HepG2 (cell line): Measurements from ENCODE around the gene NECTIN2. TPM values are rescaled to one million over a fixed set of nuclear protein-coding genes. Genes with fewer than 3 reads are reported as not detected.

Experiments used
- DR1 ChIP-seq: sonication (generic); formaldehyde crosslinking; IDR thresholded peaks from 2 replicates; pipeline ENCODE4 v1.8.0; 2021; ENCODE audit warnings: mild to moderate bottlenecking, missing genetic modification reagents, inconsistent platforms
- E2F1 ChIP-seq: sonication (generic); formaldehyde crosslinking; IDR thresholded peaks from 2 replicates; pipeline ENCODE4 v1.5.0; 2020; ENCODE audit warnings: missing genetic modification reagents
- HOMEZ ChIP-seq: IDR thresholded peaks from 2 replicates; pipeline ENCODE4 v1.6.1; 2016; ENCODE audit warnings: low read depth
- PHF8 ChIP-seq: sonication (generic); formaldehyde crosslinking; IDR thresholded peaks from 2 replicates; pipeline ENCODE4 v1.5.0; 2020; ENCODE audit warnings: missing genetic modification reagents
- PRDM4 ChIP-seq: sonication (generic); formaldehyde crosslinking; IDR thresholded peaks from 2 replicates; pipeline ENCODE4 v1.9.0; 2021; ENCODE audit warnings: missing genetic modification reagents, borderline replicate concordance
- SOX13 ChIP-seq, 3 experiments: fragments of 450-650 bp in 1 of 3; sonication (generic) in 1 of 3; formaldehyde crosslinking in 1 of 3; IDR thresholded peaks in 2 of 3; conservative IDR thresholded peaks in 1 of 3; 2 replicates each; pipeline versions ENCODE4 v1.5.0 to v1.6.1; 2016 to 2020; ENCODE audit warnings: antibody characterized with exemption in 1 of 3, mild to moderate bottlenecking in 1 of 3, missing compliant biosample characterization in 1 of 3, missing genetic modification reagents in 1 of 3, moderate library complexity in 1 of 3
- ZFP36 ChIP-seq: fragments of 150-350 bp; IDR thresholded peaks from 2 replicates; pipeline ENCODE4 v1.6.1; 2018; ENCODE audit warnings: borderline replicate concordance, low read length, low read depth; ENCODE audit not compliant: partially characterized antibody
- ZNF136 ChIP-seq: sonication (generic); formaldehyde crosslinking; IDR thresholded peaks from 2 replicates; pipeline ENCODE4 v1.8.1; 2022; ENCODE audit warnings: low read depth, mild to moderate bottlenecking, moderate library complexity, missing genetic modification reagents
- ZNF33B ChIP-seq: sonication (generic); formaldehyde crosslinking; IDR thresholded peaks from 2 replicates; pipeline ENCODE4 v1.5.1; 2020; ENCODE audit warnings: mild to moderate bottlenecking, missing genetic modification reagents
- ZNF577 ChIP-seq: sonication (generic); formaldehyde crosslinking; IDR thresholded peaks from 2 replicates; pipeline ENCODE4 v1.4.0; 2020; ENCODE audit warnings: mild to moderate bottlenecking, low read depth, missing genetic modification reagents, borderline replicate concordance
- polyA plus RNA-seq, 8 experiments: library from polyadenylated mRNA; depleted of rRNA in 3 of 8; stranded (reverse) in 7 of 8; unstranded in 1 of 8; fragments of >200 nt; fragmentation: Illumina TruSeq in 4 of 8; extraction: Trizol in 4 of 8; gene quantifications; 2 replicates each; pipeline versions ENCODE4 v1.2.1 to v1.2.3, GENCODE V29; 2011 to 2016; ENCODE audit warnings: low read depth in 4 of 8, missing spikeins in 1 of 8, mixed read lengths in 1 of 8; ENCODE audit not compliant: insufficient read depth in 1 of 8
- total RNA-seq, 5 experiments: library from RNA; depleted of rRNA; stranded (reverse); fragments of >200 nt; fragmentation: Illumina TruSeq; extraction: Trizol; gene quantifications; 2 replicates each; pipeline ENCODE4 v1.2.3, GENCODE V29; 2016; ENCODE audit warnings: low read depth in 1 of 5
- TF ChIP-seq, protein P1 (sequence below): sonication (generic); formaldehyde crosslinking; IDR thresholded peaks from 2 replicates; pipeline ENCODE4 v1.4.0; 2020; ENCODE audit warnings: missing genetic modification reagents; ENCODE audit errors: not compliant biosample characterization
- TF ChIP-seq, protein P2 (sequence below): sonication (generic); formaldehyde crosslinking; IDR thresholded peaks from 2 replicates; pipeline ENCODE4 v1.8.0; 2022; ENCODE audit warnings: missing genetic modification reagents, mild to moderate bottlenecking, borderline replicate concordance
- TF ChIP-seq, protein P3 (sequence below): sonication (generic); formaldehyde crosslinking; IDR thresholded peaks from 2 replicates; pipeline ENCODE4 v1.9.0; 2022; ENCODE audit warnings: low read depth, missing genetic modification reagents
- TF ChIP-seq, protein P4 (sequence below): sonication (generic); formaldehyde crosslinking; IDR thresholded peaks from 2 replicates; pipeline ENCODE4 v1.8.1; 2022; ENCODE audit warnings: mild to moderate bottlenecking, missing genetic modification reagents
- TF ChIP-seq, protein P5 (sequence below): sonication (generic); formaldehyde crosslinking; IDR thresholded peaks from 2 replicates; pipeline ENCODE4 v1.4.0; 2020; ENCODE audit warnings: missing genetic modification reagents

The NECTIN2 gene
- total and polyA plus RNA-seq, 2 of the 13 experiments (the other 11 are each of a cell fraction or from before 2014, with no cell fraction given) = 75.4 to 114 TPM

- TF ChIP-seq SOX13 (IDR thresholded peaks at IDR 0.05) = peak; percentile 80
- TF ChIP-seq SOX13 (CRISPR knock-in tag; conservative IDR thresholded peaks at IDR 0.05 in 1 of 2, IDR thresholded peaks at IDR 0.05 in 1 of 2) = no peak
- no peak for TF ChIP-seq ZNF136 (CRISPR knock-in tag)
- TF ChIP-seq, protein P1, sequence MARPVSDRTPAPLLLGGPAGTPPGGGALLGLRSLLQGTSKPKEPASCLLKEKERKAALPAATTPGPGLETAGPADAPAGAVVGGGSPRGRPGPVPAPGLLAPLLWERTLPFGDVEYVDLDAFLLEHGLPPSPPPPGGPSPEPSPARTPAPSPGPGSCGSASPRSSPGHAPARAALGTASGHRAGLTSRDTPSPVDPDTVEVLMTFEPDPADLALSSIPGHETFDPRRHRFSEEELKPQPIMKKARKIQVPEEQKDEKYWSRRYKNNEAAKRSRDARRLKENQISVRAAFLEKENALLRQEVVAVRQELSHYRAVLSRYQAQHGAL (CRISPR knock-in tag) = no peak
- TF ChIP-seq, protein P2, sequence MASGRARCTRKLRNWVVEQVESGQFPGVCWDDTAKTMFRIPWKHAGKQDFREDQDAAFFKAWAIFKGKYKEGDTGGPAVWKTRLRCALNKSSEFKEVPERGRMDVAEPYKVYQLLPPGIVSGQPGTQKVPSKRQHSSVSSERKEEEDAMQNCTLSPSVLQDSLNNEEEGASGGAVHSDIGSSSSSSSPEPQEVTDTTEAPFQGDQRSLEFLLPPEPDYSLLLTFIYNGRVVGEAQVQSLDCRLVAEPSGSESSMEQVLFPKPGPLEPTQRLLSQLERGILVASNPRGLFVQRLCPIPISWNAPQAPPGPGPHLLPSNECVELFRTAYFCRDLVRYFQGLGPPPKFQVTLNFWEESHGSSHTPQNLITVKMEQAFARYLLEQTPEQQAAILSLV (CRISPR knock-in tag) = no peak
- TF ChIP-seq, protein P3, sequence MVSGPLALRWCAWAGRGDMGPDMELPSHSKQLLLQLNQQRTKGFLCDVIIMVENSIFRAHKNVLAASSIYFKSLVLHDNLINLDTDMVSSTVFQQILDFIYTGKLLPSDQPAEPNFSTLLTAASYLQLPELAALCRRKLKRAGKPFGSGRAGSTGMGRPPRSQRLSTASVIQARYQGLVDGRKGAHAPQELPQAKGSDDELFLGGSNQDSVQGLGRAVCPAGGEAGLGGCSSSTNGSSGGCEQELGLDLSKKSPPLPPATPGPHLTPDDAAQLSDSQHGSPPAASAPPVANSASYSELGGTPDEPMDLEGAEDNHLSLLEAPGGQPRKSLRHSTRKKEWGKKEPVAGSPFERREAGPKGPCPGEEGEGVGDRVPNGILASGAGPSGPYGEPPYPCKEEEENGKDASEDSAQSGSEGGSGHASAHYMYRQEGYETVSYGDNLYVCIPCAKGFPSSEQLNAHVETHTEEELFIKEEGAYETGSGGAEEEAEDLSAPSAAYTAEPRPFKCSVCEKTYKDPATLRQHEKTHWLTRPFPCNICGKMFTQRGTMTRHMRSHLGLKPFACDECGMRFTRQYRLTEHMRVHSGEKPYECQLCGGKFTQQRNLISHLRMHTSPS (CRISPR knock-in tag) = 0 out of 2 replicates have a peak, but pooled peaks have one; percentile 13
- no peak for TF ChIP-seq ZNF577 (CRISPR knock-in tag)
- TF ChIP-seq PRDM4 (CRISPR knock-in tag) = no peak
- TF ChIP-seq, protein P4, sequence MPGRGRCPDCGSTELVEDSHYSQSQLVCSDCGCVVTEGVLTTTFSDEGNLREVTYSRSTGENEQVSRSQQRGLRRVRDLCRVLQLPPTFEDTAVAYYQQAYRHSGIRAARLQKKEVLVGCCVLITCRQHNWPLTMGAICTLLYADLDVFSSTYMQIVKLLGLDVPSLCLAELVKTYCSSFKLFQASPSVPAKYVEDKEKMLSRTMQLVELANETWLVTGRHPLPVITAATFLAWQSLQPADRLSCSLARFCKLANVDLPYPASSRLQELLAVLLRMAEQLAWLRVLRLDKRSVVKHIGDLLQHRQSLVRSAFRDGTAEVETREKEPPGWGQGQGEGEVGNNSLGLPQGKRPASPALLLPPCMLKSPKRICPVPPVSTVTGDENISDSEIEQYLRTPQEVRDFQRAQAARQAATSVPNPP (CRISPR knock-in tag) = no peak
- no peak for TF ChIP-seq ZFP36
- TF ChIP-seq E2F1 (CRISPR knock-in tag) = no peak
- no peak for TF ChIP-seq DR1 (CRISPR knock-in tag)
- TF ChIP-seq PHF8 (CRISPR knock-in tag) = peak; percentile 59; the same call in 1 of the 2 replicates
- TF ChIP-seq, protein P5, sequence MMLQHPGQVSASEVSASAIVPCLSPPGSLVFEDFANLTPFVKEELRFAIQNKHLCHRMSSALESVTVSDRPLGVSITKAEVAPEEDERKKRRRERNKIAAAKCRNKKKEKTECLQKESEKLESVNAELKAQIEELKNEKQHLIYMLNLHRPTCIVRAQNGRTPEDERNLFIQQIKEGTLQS (CRISPR knock-in tag) = no peak; the same call in 1 of the 2 replicates
- TF ChIP-seq HOMEZ = no peak
- TF ChIP-seq ZNF33B (CRISPR knock-in tag) = no peak
Measured at GRCh38 chr19:44891016-44891882, 45.2 kb downstream of the NECTIN2 start, which contains the start of gene TOMM40 (continued).
